ENCODE data around the gene NPLOC4. TPM values are rescaled to one million over a fixed set of nuclear protein-coding genes. Genes with fewer than 3 reads are reported as not detected.

Gene NPLOC4
- total RNA-seq, 2 experiments from 2014 or later, result 67.0 to 68.6 TPM

DNA sequence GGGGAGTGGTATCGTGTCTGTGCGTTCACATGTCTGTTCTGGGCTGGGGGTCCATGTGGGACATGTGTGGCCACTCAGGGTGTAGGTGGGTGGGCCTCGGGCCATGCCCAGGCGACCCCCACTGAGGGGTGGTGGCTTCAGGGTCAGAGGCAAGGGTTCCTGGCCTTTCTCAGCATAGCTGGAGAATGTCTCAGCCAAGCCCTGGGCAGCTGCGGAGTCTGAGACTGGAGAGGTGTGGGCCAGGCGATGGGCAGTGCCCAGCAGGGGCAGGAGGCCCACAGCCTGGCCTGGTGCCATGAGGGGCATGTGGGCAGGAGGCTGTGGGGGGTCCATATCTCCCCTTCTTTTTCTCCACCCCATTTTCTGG, 107.5 kb downstream of the NPLOC4 start:
- H3K27me3 Mint-ChIP-seq (ENCODE audit: low read depth), result peaks cover 6% of the 10 kb centered on the region

DNA sequence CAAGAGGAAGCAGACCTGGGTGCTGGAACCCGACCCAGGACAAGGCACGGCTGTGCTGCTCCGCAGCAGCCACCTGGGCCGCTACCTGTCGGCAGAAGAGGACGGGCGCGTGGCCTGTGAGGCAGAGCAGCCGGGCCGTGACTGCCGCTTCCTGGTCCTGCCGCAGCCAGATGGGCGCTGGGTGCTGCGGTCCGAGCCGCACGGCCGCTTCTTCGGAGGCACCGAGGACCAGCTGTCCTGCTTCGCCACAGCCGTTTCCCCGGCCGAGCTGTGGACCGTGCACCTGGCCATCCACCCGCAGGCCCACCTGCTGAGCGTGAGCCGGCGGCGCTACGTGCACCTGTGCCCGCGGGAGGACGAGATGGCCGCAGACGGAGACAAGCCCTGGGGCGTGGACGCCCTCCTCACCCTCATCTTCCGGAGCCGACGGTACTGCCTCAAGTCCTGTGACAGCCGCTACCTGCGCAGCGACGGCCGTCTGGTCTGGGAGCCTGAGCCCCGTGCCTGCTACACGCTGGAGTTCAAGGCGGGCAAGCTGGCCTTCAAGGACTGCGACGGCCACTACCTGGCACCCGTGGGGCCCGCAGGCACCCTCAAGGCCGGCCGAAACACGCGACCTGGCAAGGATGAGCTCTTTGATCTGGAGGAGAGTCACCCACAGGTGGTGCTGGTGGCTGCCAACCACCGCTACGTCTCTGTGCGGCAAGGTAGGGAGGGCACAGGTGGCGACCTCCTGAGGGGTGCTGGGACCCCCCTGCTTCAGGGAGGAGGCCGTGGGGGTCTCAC, 108.1 kb downstream of the NPLOC4 start:
- Mint-ChIP-seq H3K27ac (no peak overlapping the region), H3K27me3 (ENCODE audit: low read depth) (peaks cover 6% of the 10 kb centered on the region), H3K36me3 (ENCODE audit: low read depth) (no peaks in the 10 kb centered on the region), H3K4me3 (no peak overlapping the region), H3K9me3 (no peaks in the 10 kb centered on the region), H3K4me1 (ENCODE audit: low read depth) (no peaks in the 10 kb centered on the region)
- no peak for DNase-seq
- intact Hi-C loops (cut with micrococcal nuclease), result no loop called here
- CTCF ChIA-PET, result no interaction called here

More for the DNA sequence above, 107.5 kb downstream of the NPLOC4 start:
- intact Hi-C loops (cut with micrococcal nuclease), result no loop called here
- Mint-ChIP-seq H3K36me3 (ENCODE audit: low read depth) (no peaks in the 10 kb centered on the region), H3K9me3 (no peaks in the 10 kb centered on the region), H3K4me3 (no peak overlapping the region), H3K27ac (no peak overlapping the region), H3K4me1 (ENCODE audit: low read depth) (no peaks in the 10 kb centered on the region)
- CTCF ChIA-PET, result interaction anchor here (0.9 kb wide), 1 partner anchor 72 kb away, joined by 3 read pairs; no protein-coding TSS in a partner anchor
- no peak for DNase-seq

DNA sequence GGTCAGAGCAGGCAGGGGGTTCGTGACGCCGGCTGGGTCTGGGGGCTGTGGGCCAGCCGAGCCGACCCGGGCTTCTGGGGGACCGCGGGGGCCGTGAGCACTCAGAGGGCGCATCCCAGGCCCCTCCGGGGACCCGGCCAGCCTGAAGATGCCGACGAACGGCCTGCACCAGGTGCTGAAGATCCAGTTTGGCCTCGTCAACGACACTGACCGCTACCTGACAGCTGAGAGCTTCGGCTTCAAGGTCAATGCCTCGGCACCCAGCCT, 108.6 kb downstream of the NPLOC4 start:
- H3K9me3 Mint-ChIP-seq, result no peaks in the 10 kb centered on the region
- CTCF ChIA-PET, result no interaction called here
- intact Hi-C loops (cut with micrococcal nuclease), result no loop called here
- no peak overlapping the region for H3K27ac Mint-ChIP-seq
- peaks cover 4% of the 10 kb centered on the region for H3K27me3 Mint-ChIP-seq (ENCODE audit: low read depth)
- H3K4me1 Mint-ChIP-seq (ENCODE audit: low read depth), result no peaks in the 10 kb centered on the region
- DNase-seq, result no peak
- no peaks in the 10 kb centered on the region for H3K36me3 Mint-ChIP-seq (ENCODE audit: low read depth)
- H3K4me3 Mint-ChIP-seq, result no peak overlapping the region

DNA sequence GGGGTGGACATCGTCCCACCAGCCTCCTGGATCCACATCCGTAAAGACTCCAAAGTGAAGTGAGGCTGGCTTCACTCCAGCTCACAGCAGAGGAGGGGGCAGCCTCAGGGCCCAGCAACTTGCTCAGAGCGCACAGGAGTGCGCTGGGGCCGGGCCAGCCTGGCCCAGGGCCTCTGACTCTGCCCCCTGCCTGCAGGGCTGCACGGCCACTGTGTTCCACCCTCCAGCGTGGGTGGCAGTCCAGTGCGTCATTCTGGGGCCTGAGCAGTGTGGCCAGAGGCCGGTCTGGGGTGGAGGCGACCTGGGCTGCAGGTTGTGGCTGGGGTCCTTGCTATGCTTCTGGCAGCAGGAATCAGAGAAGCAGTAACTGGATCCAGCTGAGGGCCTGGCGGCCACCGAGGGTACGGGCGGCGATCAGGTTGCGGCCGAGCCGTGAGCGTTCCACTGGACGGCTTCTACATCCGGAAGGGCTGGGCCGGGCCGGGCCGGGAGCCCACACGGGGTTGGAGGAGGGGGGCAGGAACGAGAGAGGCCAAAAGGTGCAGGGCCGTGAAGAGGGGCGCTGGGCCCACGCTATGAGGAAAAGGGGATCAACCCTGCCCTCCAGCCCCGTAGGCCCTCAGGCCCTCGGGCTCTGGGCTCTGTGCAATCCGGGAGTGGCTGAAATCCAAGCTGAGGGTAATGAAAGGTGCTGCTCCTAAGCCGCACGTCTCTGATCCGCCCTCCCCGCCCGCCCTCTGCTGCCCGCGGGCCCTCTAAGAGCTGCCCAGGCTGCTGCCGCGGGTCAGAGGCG, 109.1 kb downstream of the NPLOC4 start, which contains the start of gene FSCN2:
TSS of gene FSCN2 (plus strand) at position 787 of the 793 bp plus-strand sequence. CDS start 155 bp downstream, outside the sequence.
- intact Hi-C loops (cut with micrococcal nuclease), result no loop called here
- CTCF ChIA-PET, result no interaction called here
- no peaks in the 10 kb centered on the region for H3K36me3 Mint-ChIP-seq (ENCODE audit: low read depth)
- no peak within 1 kb of the TSS for H3K4me3 Mint-ChIP-seq
- H3K27me3 Mint-ChIP-seq (ENCODE audit: low read depth), result no peaks in the 10 kb centered on the region
- DNase-seq, result no peak
- no peaks in the 10 kb centered on the region for H3K9me3 Mint-ChIP-seq
- no peaks in the 10 kb centered on the region for H3K4me1 Mint-ChIP-seq (ENCODE audit: low read depth)
- no peak within 1 kb of the TSS for H3K27ac Mint-ChIP-seq

DNA sequence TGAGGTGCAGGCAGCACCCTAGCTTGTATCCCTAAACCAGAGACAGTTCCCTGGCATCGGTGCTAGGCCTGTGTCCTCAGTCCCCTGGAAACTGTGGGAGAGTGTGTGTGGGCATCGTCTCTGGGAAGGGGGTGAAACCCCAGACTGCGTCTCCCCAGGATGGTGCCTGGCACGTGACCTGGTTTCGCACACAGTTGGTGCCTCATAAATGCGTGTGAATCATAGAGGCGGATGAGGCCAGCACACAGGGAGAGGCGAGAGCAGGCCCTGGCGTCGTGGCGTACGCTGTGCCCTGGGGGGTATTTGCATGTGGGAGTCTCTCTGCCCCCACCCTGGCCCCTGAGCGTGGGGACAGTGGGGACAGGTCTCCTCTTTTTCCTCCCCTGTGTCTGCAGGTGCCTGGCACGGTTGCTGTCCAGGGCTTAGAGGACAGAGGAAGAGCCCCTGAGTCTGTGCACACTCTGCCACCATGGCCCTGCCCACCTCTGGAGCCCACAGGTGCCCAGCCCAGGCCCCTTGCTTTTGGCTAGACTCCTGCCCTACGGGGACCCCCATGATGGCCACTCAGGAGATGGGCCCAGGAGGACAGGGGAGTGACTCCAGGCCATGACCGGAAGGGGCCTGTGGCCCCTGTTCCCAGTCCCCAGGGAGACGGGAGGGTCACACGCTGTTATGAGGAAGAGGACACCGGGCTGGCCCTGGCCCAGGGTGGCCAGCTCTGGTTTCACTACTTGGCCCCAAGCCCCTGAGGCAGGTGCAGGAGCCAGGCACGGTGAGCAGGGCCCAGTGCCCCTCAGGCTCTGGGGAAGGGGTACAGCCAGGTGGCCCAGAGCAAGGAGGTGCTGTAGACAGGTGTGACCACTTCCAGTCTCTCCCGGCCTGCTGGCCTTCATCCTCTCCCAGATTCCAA, 110.0 kb downstream of the NPLOC4 start:
- no peak for DNase-seq
- intact Hi-C loops (cut with micrococcal nuclease), result no loop called here
- H3K27ac Mint-ChIP-seq, result no peak overlapping the region
- no peaks in the 10 kb centered on the region for H3K9me3 Mint-ChIP-seq
- CTCF ChIA-PET, result no interaction called here
- H3K4me3 Mint-ChIP-seq, result no peak overlapping the region
- H3K27me3 Mint-ChIP-seq (ENCODE audit: low read depth), result no peaks in the 10 kb centered on the region
- H3K36me3 Mint-ChIP-seq (ENCODE audit: low read depth), result no peaks in the 10 kb centered on the region
- H3K4me1 Mint-ChIP-seq (ENCODE audit: low read depth), result no peaks in the 10 kb centered on the region

GRCh38 chr17:81524865-81525159, 112.1 kb downstream of the NPLOC4 start:
- Mint-ChIP-seq H3K27me3 (ENCODE audit: low read depth) (no peaks in the 10 kb centered on the region), H3K27ac (no peak overlapping the region), H3K9me3 (no peaks in the 10 kb centered on the region), H3K4me1 (ENCODE audit: low read depth) (no peaks in the 10 kb centered on the region), H3K36me3 (ENCODE audit: low read depth) (no peaks in the 10 kb centered on the region), H3K4me3 (no peak overlapping the region)
- CTCF ChIA-PET, result no interaction called here
- intact Hi-C loops (cut with micrococcal nuclease), result no loop called here
- no peak for DNase-seq

GRCh38 chr17:81524039-81524864, 112.7 kb downstream of the NPLOC4 start:
- Mint-ChIP-seq H3K36me3 (ENCODE audit: low read depth) (no peaks in the 10 kb centered on the region), H3K9me3 (no peaks in the 10 kb centered on the region), H3K27ac (no peak overlapping the region), H3K4me3 (no peak overlapping the region), H3K4me1 (ENCODE audit: low read depth) (no peaks in the 10 kb centered on the region), H3K27me3 (ENCODE audit: low read depth) (no peaks in the 10 kb centered on the region)
- CTCF ChIA-PET, result no interaction called here
- no peak for DNase-seq
- intact Hi-C loops (cut with micrococcal nuclease), result no loop called here

DNA sequence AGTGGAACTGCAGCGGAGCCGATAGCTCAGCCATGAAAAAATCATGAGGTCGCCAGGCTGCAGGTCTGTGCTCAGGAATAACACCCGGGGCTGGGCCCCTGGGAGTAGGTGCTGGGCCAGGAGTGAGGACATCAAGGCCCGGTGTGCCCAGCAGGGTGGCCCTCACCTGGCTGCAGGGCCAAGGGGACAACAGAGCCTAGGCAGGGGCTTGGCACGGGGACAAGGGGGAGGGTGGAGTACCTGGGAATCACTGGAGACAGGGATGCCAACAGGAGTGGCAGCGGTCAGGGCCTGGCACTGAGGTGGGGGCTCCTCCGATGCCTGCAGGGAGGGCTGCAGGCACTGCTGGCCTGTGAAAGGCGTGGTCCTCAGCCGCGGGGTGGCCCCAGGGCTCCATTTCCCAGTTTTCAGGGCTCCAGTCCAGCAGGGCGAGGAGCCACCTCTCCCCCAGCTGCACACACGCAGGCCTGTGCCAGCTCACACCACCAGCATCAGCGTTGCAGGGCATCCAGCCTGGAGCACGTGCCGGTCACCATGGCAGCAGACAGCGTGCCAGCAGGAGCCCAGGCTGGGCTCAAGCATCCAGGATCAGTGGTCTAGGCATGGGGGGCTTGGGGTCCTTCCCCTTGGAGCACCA, 113.4 kb downstream of the NPLOC4 start:
- H3K36me3 Mint-ChIP-seq (ENCODE audit: low read depth), result no peaks in the 10 kb centered on the region
- H3K9me3 Mint-ChIP-seq, result no peaks in the 10 kb centered on the region
- intact Hi-C loops (cut with micrococcal nuclease), result no loop called here
- H3K27me3 Mint-ChIP-seq (ENCODE audit: low read depth), result no peaks in the 10 kb centered on the region
- H3K4me1 Mint-ChIP-seq (ENCODE audit: low read depth), result no peaks in the 10 kb centered on the region
- CTCF ChIA-PET, result no interaction called here
- H3K27ac Mint-ChIP-seq, result no peak overlapping the region
- no peak overlapping the region for H3K4me3 Mint-ChIP-seq
- DNase-seq, result no peak

DNA sequence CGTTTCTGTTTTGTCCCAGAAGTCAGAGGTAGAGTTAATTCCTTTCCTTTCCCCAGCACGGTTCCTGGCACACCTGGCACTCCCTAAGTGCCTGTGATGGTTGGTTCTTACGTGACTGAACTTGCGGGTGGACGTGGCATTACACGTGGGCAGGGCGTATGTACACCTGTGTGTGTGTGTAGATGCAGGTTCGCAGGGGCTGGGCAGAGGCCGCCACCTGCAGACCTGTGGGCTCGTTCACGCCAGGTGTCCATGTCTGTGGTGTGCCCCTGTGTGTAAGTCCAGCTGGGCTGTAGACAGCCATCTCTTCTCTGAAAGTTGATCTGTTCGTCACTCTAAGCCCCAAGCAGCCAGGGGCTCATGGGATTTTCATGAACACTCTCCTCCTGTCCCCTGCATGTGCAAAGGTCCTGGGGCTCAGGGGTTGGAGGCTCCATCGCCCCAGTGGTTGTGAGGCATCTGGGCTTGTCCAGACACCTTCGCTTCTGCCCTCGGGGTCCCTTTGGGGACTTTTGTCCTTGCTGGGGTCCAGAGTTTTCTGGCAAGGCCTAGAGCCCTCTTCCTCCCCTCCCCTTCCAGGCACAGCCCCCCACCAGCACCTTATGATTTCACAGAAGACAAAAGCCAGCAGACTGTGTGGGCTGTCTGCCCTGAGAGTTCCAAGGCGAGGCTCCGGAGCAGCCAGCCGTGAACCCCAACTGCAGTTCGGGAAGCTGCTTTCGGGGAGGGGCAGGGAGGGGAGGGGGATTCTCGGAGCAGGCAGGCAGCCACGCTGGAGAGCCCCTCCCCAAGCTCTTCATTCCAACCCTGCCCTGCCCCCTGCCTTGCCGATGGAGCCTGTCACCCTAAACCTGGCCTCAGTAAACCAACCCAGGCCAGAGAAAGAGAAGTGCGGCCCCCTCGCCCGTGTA, 114.2 kb downstream of the NPLOC4 start:
- DNase-seq, result no peak
- Mint-ChIP-seq H3K27ac (no peak overlapping the region), H3K9me3 (no peaks in the 10 kb centered on the region), H3K4me3 (no peak overlapping the region), H3K4me1 (ENCODE audit: low read depth) (peaks cover 3% of the 10 kb centered on the region), H3K36me3 (ENCODE audit: low read depth) (no peaks in the 10 kb centered on the region), H3K27me3 (ENCODE audit: low read depth) (no peaks in the 10 kb centered on the region)
- intact Hi-C loops (cut with micrococcal nuclease), result no loop called here
- CTCF ChIA-PET, result interaction anchor here (1.1 kb wide), 1 partner anchor 78 kb away, joined by 4 read pairs; no protein-coding TSS in a partner anchor

DNA sequence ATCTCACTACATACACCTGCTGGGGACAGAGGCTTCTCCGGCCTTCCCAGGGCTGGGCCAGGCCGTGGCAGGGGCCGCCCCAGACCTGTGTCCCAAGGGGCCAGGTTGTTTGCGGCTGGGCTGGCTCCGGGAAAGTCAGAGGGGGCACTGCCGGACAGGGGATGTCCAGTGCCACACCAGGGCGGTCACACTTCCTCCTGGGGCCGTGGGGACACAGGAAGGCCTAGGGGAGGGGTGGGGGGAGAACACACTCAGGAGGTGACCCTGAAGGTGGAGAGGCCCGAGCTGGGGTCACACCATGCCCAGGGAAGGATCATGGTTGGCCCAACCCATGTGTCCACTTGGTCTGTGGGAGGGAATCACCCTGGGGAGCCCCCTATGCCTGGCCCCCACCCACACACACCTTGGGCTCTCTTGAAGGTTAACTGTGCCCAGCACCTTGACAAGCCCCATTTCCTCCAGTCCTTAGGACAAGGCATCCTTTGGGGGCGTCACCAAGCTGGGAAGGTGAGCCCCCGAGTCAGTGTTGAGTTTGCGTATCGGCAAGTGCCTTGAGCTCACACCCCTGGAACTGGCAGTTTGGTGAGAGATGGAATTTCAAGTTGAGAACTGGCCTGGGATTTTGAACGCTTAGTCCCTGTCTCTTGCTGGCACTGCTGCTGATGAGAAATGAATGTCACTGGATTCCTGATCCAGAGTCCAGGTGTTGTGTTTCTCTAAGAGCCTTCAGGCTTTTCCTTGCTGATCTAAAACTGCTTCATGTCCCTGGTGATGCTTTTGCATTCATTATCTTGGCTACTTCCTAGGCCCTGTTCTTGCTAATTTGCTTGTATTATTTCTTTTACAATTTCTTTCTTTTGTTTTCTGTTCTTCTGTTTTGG, 116.7 kb downstream of the NPLOC4 start:
- CTCF ChIA-PET, result interaction anchor here (0.6 to 2.0 kb wide), 2 partner anchors 32 to 349 kb away, joined by 3 to 7 read pairs; partner anchors contain the start of gene FAAP100
- Mint-ChIP-seq H3K27ac (no peak overlapping the region), H3K36me3 (ENCODE audit: low read depth) (no peaks in the 10 kb centered on the region), H3K27me3 (ENCODE audit: low read depth) (no peaks in the 10 kb centered on the region), H3K9me3 (no peaks in the 10 kb centered on the region), H3K4me3 (peak overlapping the region; percentile 9), H3K4me1 (ENCODE audit: low read depth) (peaks cover 18% of the 10 kb centered on the region)
- DNase-seq, result no peak
- intact Hi-C loops (cut with micrococcal nuclease), result no loop called here

Data from activated naive CD4-positive, alpha-beta T cell treated with anti-CD3 and anti-CD28 coated beads for 36 hours (primary cell).